Measurements from ENCODE around the gene ENTHD1. TPM values are rescaled to one million over a fixed set of nuclear protein-coding genes. Genes with fewer than 3 reads are reported as not detected.

The ENTHD1 gene
- total and polyA plus RNA-seq, 2 of the 8 experiments (the other 6 are each of a cell fraction or from before 2014, with no cell fraction given), result not detected

GRCh38 chr22:39908136-39908535, 14.6 kb upstream of the ENTHD1 start:
- Histone ChIP-seq H3K23ac (ENCODE audit: insufficient read length) (no peak overlapping the region), H3K4me1 (replicated peaks in 1 of 4; ENCODE audit: control insufficient read depth in 3 of 4, insufficient read depth in 4 of 4, low read length in 3 of 4) (no peaks in the 10 kb centered on the region), H3K4me3 (ENCODE audit: extremely low read depth in 1 of 4, insufficient read depth in 2 of 4, low read depth in 3 of 4, low read length in 4 of 4) (no peak overlapping the region), H4K5ac (ENCODE audit: insufficient read length, low read depth, low read length) (no peak overlapping the region), H3K27ac (ENCODE audit: low read depth, low read length) (no peak overlapping the region), H2BK120ac (replicated peaks; ENCODE audit: low read depth, low read length) (no peak overlapping the region), H3K9ac (replicated peaks in 1 of 4; ENCODE audit: extremely low read depth in 1 of 4, low read depth in 3 of 4, low read length in 3 of 4) (no peak overlapping the region), H3K9me3 (ENCODE audit: insufficient read depth in 2 of 2, low read depth in 1 of 2, low read length in 1 of 2) (no peaks in the 10 kb centered on the region; a peak in 1 of 4 replicates), H3K18ac (ENCODE audit: extremely low read depth, low read length) (no peak overlapping the region), H2BK5ac (ENCODE audit: low read depth, low read length) (no peak overlapping the region), H3K4me2 (ENCODE audit: insufficient read depth in 1 of 2, low read depth in 2 of 2, low read length in 2 of 2) (no peak overlapping the region), H2AK5ac (ENCODE audit: low read depth, low read length) (no peak overlapping the region), H3K79me1 (ENCODE audit: low read depth, low read length) (no peaks in the 10 kb centered on the region), H4K20me1 (replicated peaks in 1 of 2; ENCODE audit: control insufficient read depth in 1 of 2, insufficient read depth in 2 of 2, low read length in 2 of 2) (no peaks in the 10 kb centered on the region), H3K23me2 (ENCODE audit: low read depth, low read length) (no peaks in the 10 kb centered on the region), H4K8ac (ENCODE audit: extremely low read depth, insufficient read depth, low read length) (no peak overlapping the region), H3K14ac (ENCODE audit: insufficient read length) (no peak overlapping the region), H3K4ac (replicated peaks; ENCODE audit: insufficient read length, low read depth, low read length) (no peak overlapping the region), H2BK15ac (ENCODE audit: low read length) (no peak overlapping the region), H3K27me3 (replicated peaks in 1 of 4; ENCODE audit: control insufficient read depth in 3 of 4, extremely low read depth in 1 of 4, insufficient read depth in 3 of 4, low read length in 3 of 4) (peaks cover 0 to 1% (median 0%) of the 10 kb centered on the region in 4 experiments; a peak in 1 of 7 replicates), H2AFZ (ENCODE audit: low read length) (no peak overlapping the region), H3K79me2 (ENCODE audit: control insufficient read depth in 1 of 2, insufficient read depth in 2 of 2, low read length in 2 of 2) (no peaks in the 10 kb centered on the region), H4K91ac (replicated peaks; ENCODE audit: insufficient read length, low read length) (no peak overlapping the region), H3K56ac (replicated peaks; ENCODE audit: insufficient read length, low read depth, low read length) (no peak overlapping the region), H3K36me3 (ENCODE audit: control insufficient read depth in 2 of 4, insufficient read depth in 4 of 4, low read length in 3 of 4) (no peaks in the 10 kb centered on the region), H2BK12ac (ENCODE audit: low read depth, low read length) (no peak overlapping the region), H2BK20ac (ENCODE audit: low read length) (no peak overlapping the region)
- WGBS, 2 experiments (ENCODE audit: extremely low coverage in 1 of 2, insufficient coverage in 1 of 2, insufficient read length in 1 of 2, insufficient replicate concordance in 2 of 2, low coverage in 1 of 2, low lambda C conversion rate in 2 of 2, missing lambda C conversion rate in 1 of 2), result 91% methylated on average over 2 of the region's 2 CpGs; no CpG with 5 or more reads in 1 of the 2 experiments
- TF ChIP-seq EGR1 (IDR thresholded peaks at IDR 0.05; ENCODE audit: borderline replicate concordance, low read depth, low read length), result no peak
- no peak for TF ChIP-seq YY1 (IDR thresholded peaks at IDR 0.05; ENCODE audit: low read depth, low read length)
- no peak for TF ChIP-seq TBP (IDR thresholded peaks at IDR 0.05; ENCODE audit: low read depth, low read length)
- TF ChIP-seq ASH2L (IDR thresholded peaks at IDR 0.05; ENCODE audit: low read length), result no peak
- no peak for TF ChIP-seq GTF2F1 (IDR thresholded peaks at IDR 0.05; ENCODE audit: borderline replicate concordance, low read depth, low read length)
- no peak for TF ChIP-seq CREB1 (IDR thresholded peaks at IDR 0.05)
- no peak for TF ChIP-seq ATF3 (IDR thresholded peaks at IDR 0.05; ENCODE audit: insufficient read depth, low read depth, low read length)
- ChIA-PET POLR2A (ENCODE audit: partially characterized antibody) (interaction anchor here (0.6 kb wide), 1 partner anchor 60 kb away, joined by 3 read pairs; no protein-coding TSS in a partner anchor), CTCF (ENCODE audit: partially characterized antibody) (no interaction called here)
- FAIRE-seq, result no peak
- DNase-seq (ENCODE audit: low read depth in 1 of 2, low spot score in 2 of 2), result no peak

Measured in H1 (cell line).